Stimulated activated CD8-positive, alpha-beta memory T cell treated with anti-CD3 and anti-CD28 coated beads, Interleukin-2, amount 100 ng/mL, for 48 hours (primary cell): Measurements from ENCODE around the gene CDHR5.
"Not testable (repeated sequence)": the region's sequence is repeated elsewhere in the genome, so short reads cannot be mapped to it uniquely, and the experiment has no call there.

Source experiments
- DNase-seq, 2 donors: peaks; one replicate each; pipeline ENCODE4 v3.0.0-alpha.2; 2020; ENCODE audit warnings: low read depth in 2 of 2

CDHR5 gene

DNA sequence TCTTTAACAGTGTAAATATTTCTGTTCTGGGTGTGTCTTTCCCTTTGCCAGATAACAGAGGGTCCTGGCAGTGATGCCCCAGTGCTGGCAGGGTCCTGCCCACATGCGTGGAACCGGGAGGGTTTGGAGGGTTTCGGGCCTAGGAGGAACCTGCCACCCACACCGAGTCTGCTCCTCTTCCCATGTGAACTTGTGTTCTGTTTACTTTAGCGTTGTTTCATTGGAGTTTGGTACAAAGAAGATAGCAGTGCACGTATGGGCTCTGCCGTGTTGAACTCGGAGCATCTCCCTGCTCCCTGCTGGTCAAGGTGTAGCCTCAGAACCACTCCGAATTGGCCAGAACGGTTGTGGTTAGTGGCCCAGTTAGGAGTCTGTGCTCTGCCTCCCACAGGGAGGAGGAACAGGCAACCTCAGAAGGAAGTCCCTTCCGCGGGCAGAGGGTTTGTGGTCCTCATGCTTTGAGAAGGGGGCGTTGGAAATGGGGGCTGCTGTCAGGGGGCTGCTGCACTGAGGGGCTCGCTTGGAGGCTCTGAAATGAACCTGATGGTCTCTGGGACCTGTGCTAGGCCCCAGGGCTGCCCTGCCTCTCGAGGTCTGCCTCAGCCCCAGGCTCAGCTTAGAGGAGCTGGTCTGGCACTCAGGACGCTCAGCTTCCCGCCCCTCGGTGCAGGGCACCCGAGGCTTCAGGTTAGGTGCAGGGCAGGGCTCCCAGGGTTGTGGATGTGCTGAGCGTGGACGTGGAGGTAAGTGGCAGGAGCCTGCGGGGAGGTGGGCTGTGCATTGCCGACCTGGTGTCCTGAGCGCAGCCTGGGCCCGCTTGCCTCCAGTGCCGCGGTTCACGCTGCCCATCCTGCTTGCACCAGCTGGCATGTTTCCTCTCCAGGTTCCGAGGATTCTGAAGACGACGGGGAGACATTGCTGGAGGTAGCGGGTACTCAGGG lies 38.1 kb downstream of the CDHR5 start:
- DNase-seq: no peak

DNA sequence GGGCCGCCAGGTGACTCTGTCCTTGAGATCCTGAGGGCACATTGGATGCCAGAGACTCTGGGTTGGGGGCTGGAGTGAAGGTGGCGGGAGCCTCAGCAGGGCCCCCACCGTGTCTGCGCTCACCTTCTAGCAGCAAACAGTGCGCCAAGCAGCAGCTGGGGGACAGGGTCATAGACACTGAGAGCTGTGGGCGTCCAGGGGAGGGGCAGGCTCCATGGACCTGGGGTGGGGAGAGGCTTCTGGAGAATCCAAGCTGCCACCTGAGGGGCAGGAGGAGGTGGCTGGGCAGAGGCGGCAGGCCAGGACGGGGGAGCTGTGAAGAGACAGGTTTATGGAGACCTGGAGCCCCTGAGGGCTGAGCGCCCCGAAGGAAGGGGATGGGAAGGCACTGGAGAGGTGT lies 40.5 kb downstream of the CDHR5 start:
- DNase-seq: no peak

- DNase-seq: no peak
Measured at GRCh38 chr11:581752-582151, 43.0 kb downstream of the CDHR5 start.

DNA sequence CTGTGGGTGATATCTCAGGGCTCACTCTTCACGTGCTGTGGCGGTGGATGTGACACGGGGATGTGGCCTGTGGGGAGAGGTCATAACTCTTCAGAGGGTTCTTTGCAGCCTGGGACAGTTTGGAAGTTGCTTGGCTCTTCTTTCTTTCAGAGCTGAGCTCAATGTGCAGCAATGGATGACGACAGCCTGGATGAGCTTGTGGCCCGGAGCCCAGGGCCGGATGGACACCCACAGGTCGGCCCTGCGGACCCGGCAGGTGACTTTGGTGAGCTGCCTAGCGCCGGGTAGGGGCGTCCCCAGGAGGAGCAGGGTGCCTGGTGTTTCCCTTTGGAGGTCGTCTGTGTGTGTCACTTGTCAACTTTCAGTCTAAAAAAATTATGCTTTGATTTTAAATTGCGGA lies 43.4 kb downstream of the CDHR5 start:
- no peak for DNase-seq

DNA sequence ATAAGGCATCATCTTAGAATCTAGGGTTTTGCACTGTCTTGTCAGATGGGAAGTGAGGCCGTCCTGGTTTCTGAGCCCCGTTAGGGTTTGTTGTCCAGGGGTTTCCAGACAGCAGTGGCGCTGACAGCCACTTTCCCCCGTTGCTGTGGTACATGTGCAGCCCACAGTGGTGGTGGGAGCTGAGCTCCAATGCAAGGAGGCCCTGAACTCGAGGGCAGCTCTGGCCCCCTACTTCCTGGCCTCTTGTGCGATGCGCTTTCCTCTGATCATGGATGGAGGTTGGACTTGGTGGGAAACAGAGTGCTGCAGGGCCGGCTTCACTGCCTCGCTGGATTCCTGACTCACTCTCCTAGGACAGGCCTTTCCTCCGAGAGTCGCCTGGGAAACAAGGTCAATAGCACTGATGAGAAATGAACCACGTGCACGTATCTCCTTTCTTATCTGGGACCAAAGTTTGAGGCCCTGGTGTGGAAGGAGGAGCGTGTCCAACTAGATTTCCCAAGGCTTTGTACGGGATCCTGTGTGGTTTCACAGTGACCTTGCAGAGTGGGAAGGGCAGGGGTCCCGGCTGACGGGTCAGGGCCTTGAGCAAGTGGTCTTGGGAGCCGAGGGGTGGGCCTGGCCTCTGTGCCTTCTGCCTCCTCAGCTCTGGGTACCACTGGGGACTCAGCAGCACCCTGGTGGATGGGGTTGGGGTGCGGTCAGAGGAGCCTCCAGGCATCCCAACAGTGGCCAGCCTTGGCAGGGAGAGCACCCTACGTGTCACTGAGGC lies 44.7 kb downstream of the CDHR5 start:
- DNase-seq: no peak

DNA sequence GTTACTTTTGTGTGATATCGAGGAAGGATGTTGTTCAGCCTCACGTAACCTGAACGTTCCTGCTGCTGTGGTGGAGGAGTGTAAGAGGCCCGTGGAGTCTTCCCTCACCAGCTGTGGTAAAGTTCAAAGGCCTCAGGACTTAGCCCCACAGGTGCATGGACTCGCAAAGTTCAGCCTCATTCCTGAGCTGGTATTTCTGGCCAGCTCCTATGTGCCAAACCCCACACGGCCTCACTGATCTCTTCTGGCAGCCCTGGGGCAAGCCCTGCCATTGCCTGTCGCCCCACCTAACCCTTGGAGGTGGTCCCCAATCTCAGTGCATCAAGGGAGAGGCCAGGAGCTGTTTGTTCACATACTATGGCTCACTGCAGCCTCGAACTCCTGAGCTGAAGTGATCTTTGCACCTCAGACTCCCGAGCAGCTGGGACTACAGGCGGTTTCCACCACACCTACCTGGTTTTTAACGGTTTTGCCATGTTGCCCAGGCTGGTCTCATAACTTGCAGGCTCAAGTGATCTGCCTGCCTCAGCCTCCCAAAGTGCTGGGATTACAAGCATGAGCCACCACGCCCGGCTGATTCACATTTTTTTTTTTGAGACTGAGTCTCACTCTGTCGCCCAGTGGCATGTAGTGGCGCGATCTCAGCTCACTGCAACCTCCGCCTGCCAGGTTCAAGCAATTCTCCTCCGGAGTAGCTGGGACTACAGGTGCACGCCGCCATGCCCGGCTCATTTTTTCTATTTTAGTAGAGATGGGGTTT lies 46.3 kb downstream of the CDHR5 start:
- no peak for DNase-seq

- no peak for DNase-seq
Measured at GRCh38 chr11:577611-577894, 47.2 kb downstream of the CDHR5 start.

GRCh38 chr11:576811-577610 lies 47.7 kb downstream of the CDHR5 start:
- DNase-seq: no peak

DNA sequence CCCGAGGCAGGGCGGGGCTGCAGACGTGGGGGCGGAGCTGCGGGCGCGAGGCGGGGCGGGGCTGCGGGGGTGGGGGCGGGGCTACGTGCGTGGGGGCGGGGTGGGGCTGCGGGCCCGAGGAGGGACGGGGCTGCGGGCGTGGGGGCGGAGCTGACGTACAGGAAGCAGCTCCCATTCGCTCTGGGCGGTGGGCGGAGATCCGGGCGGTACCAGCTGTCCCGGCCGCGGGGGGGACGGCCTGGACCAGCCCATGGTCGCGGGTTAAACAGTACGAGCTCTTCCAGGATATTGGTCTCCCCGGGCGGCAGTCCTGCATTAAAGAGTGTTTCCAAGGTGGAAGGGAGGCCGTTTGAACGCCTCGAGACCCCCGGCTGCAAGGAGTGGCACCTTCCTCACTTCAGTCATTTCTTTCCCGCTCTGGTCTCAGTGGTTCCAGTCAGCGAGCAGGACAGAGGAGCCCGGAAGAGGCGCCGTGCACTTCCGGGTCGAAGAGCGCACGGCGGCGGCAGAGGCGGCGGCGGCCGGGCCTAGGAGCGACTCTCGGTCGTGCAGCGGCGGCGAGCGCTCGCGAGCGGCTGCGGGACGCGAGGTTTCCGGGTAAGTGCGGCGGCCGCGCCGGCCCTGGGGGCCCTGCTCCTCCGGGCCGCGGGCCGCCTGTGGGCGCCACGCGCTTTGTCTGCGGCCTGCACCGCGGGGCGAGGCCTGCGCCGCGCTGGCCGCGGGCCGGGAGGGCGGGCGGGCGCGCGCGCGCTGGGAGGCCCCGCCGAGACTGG lies 48.6 kb downstream of the CDHR5 start, which contains the start of gene PHRF1:
Gene PHRF1, plus strand, starts transcription at position 475 of the 773 bp plus-strand sequence. CDS start 5,043 bp downstream, outside the sequence.
- DNase-seq: peak; percentile 90 to 92

DNA sequence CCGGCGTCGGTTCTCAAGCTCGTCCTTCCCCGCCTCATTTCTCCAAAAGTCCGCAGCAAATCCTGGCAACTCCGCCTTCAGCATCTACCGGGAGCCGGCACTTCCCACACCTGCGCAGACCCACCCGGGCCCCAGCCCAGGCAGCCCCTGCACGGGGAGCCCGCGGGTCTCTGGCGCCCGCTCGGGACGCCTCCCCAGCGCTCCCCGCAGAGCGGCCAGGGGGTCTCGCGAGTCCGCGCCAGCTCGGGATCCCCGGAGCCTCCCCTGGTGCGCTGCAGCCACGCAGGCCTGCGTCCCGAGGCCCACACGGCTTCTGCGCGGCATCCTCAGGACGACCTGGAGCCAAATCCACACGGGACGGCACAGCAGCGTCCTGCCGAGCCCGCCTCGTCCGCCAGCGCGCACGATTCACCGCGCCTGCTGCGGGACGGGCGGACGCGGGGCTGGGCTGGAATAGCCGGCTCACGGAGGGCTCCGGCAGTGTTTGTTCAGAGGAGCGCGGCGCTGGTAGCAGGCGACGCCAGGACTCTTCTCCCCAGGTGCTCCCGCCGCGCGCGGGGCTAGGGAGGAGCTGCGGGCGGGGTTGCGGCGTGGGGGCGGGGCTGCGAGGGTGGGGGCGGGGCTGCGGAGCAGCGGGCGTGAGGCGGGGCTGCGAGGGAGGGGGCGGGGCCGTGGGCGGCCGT lies 49.3 kb downstream of the CDHR5 start:
- DNase-seq: no peak

GRCh38 chr11:574632-575312 lies 50.0 kb downstream of the CDHR5 start:
- no peak for DNase-seq

GRCh38 chr11:574031-574570 lies 50.7 kb downstream of the CDHR5 start:
- not testable (repeated sequence) for DNase-seq

DNA sequence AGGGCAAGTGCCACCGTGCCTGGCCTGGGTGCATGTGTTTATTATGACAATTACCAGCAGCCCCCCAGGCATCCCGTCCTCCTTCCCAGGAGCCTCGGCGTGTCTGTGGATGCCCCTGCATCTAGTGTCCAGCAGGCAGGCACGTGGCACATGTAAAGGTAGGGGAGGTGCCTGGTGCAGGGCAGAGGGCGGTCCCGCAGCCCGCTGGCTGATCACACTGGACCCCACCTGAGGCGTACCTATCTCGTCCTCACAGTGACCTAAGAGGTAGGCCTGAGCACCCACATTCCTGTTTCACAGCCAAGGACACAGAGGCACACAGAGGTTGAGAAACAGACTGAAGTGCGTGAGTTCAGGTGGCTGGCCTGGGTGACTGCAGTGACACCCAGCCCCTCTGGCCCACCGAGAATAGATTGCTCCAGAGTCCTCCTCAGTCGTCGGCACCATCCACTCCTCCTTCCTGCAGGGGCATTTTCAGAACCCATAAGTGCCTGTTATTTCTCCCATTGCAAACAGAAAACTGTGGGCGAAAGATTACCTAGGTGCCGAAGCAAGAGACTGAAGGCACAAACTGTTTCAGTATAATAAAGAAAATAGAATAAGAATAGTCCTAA lies 51.5 kb downstream of the CDHR5 start:
- DNase-seq: no peak

GRCh38 chr11:571802-572185 lies 53.0 kb downstream of the CDHR5 start:
- no peak for DNase-seq

DNA sequence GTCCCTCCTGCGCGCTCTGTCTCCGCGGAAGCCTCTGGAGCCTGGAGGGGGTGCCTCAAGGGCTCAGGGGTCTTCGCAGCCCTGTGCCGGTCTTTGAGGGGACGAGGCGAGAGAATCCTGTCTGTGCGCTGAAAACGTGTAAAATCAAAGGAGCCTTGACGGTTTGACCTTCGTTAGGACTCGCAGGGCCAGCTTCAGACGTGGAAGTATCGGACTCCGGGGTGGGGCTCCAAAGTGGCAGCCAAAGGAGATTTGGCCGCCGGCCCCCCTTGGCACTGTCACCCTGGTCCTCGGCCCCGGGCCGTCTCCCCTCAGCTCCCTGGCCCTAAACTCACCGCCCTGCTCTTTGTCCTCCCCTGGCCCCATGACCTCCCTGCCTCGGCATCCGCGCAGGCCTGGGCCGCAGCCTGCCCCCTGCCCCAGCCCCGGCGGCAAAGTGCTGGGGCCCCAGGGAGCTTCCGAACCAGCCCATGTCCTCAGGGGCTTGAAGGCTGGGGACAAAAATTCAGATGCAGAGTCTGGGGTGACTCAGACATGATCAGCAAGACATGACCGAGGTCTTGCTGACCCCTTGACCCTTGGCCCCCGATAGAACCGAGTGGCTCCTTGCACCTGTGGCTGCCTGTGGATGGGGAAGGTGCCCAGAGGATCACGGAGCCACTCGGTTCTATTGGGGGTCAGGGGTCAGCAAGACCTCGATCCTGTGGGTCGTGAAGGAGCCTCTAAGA lies 55.4 kb downstream of the CDHR5 start:
- no peak for DNase-seq

DNA sequence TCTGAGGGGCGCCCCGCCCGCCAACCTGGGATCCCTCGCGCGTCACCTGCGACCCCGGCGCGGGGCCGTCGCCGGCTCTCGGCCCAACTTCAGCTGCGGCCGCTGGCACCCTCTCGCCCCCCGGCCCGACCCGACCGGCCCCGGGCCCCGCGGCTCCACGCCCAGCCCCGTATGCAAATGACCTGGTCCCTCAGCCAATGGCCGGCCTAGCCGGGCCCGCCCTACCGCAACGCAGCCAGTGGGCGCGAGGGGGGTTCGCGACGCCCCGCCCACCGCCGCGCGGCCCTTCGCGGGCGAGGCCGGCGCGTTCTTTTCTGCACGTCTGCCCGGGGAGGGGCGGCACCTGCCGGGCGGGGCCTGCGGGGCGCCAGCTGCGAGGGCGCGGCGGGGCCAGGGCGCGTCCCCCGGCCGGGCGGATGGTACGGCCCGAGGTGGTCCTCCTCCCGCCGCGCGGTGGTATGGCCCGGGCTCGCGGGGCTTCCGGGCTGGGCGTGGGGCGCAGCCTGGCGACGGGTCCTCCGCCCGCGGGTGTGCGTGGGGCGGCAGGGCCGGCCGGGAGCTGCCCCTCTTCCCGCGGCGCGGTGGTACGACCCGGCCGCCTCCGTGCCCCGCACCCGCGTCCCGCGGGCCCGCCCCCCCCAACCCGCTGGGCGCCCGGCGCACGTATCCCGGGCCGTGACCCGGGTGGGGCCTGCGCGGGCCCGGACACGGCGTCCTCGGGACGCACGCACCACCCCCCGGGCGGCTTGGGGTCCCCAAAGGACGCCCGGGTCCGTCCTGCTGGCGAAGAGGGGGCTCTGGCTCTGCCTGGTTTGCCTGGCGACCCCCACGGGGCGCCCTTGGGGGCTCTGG lies 56.2 kb downstream of the CDHR5 start:
- DNase-seq: peak; percentile 88 to 95

- DNase-seq: no peak
Measured at GRCh38 chr11:567629-568292, 57.0 kb downstream of the CDHR5 start.
